ENCODE results near the gene PRR19. TPM values are rescaled to one million over a fixed set of nuclear protein-coding genes. Genes with fewer than 3 reads are reported as not detected.
A peak's percentile ranks its signal among the peaks of the same experiment; 100 is the strongest.

The PRR19 gene
- total RNA-seq, 1 donor from 2014 or later = 0.16 TPM

GRCh38 chr19:42269478-42270345 lies 32.2 kb upstream of the PRR19 start:
- DNase-seq (ENCODE audit: low spot score) = no peak
- intact Hi-C loops (cut with DNase I) = loop anchor here (2.0 kb wide), 1 partner anchor 13 kb away; no protein-coding TSS in a partner anchor

GRCh38 chr19:42270346-42271044 lies 31.4 kb upstream of the PRR19 start:
- intact Hi-C loops (cut with DNase I) = no loop called here
- peak; percentile 81 for DNase-seq (ENCODE audit: low spot score)

- no peak for DNase-seq (ENCODE audit: low spot score)
- intact Hi-C loops (cut with DNase I) = no loop called here
Observed at GRCh38 chr19:42271045-42271419, 30.9 kb upstream of the PRR19 start.

DNA sequence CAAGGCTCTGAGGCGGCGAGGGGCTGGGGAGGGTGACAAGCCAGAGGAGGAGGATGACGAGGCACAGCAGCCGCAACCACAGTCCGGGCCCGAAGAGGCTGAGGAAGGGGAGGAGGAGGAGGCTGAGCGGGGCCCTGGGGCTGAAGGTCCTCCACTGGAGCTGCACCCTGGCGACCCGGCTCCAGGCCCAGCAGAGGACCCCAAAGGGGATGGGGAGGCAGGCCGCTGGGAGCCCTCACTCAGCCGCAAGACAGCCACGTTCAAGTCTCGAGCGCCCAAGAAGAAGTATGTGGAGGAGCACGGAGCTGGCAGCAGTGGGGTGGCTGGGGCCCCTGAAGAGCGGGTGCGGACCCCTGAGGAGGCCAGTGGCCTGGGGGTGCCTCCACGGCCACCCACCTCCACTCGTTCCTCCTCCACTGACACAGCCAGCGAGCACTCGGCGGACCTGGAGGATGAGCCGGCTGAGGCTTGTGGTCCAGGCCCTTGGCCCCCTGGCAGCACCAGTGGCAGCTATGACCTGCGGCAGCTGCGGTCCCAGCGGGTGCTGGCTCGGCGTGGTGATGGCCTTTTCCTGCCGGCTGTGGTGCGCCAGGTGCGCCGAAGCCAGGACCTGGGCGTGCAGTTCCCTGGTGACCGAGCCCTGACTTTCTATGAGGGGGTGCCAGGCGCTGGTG lies 29.9 kb upstream of the PRR19 start:
- no peak for DNase-seq (ENCODE audit: low spot score)
- intact Hi-C loops (cut with DNase I) = no loop called here

DNA sequence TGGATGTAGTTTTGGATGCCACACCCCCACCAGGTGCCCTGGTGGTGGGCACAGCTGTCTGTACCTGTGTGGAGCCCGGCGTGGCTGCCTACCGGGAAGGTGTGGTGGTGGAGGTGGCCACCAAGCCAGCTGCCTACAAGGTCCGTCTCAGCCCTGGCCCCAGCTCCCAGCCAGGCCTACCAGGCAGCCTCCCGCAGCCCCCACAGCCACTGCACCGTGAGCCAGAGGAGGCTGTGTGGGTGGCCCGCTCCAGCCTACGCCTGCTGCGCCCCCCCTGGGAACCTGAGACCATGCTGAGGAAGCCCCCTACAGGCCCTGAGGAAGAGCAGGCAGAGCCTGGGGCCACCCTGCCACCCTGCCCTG lies 29.4 kb upstream of the PRR19 start:
- no peak for DNase-seq (ENCODE audit: low spot score)
- intact Hi-C loops (cut with DNase I) = no loop called here

DNA sequence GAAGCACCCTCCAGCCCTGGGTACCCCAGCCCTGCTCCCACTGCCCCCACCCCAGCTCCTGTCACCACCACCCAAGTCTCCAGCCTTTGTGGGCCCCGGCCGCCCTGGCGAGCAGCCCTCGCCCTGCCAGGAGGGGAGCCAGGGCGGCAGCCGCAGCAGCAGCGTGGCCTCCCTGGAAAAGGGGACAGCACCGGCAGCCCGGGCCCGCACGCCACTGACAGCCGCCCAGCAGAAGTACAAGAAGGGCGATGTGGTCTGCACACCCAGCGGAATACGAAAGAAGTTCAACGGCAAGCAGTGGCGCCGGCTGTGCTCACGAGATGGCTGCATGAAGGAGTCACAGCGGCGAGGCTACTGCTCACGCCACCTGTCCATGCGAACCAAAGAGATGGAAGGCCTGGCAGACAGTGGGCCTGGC lies 28.9 kb upstream of the PRR19 start:
- intact Hi-C loops (cut with DNase I) = no loop called here
- DNase-seq (ENCODE audit: low spot score) = no peak

DNA sequence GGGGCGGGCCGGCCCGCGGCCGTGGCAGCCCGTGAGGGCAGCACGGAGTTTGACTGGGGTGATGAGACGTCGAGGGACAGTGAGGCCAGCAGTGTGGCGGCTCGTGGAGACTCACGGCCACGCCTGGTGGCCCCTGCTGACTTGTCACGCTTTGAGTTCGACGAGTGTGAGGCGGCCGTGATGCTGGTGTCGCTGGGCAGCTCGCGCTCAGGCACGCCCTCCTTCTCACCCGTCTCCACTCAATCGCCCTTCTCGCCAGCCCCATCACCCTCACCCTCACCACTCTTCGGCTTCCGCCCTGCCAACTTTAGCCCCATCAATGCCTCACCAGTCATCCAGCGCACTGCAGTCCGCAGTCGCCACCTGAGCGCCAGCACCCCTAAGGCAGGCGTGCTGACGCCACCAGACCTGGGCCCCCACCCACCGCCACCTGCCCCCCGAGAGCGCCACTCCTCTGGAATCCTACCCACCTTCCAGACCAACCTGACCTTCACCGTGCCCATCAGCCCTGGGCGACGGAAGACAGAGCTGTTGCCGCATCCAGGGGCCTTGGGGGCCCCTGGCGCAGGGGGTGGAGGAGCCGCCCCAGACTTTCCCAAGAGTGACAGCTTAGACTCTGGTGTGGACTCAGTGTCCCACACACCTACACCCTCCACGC lies 28.4 kb upstream of the PRR19 start:
- intact Hi-C loops (cut with DNase I) = no loop called here
- DNase-seq (ENCODE audit: low spot score) = no peak

DNA sequence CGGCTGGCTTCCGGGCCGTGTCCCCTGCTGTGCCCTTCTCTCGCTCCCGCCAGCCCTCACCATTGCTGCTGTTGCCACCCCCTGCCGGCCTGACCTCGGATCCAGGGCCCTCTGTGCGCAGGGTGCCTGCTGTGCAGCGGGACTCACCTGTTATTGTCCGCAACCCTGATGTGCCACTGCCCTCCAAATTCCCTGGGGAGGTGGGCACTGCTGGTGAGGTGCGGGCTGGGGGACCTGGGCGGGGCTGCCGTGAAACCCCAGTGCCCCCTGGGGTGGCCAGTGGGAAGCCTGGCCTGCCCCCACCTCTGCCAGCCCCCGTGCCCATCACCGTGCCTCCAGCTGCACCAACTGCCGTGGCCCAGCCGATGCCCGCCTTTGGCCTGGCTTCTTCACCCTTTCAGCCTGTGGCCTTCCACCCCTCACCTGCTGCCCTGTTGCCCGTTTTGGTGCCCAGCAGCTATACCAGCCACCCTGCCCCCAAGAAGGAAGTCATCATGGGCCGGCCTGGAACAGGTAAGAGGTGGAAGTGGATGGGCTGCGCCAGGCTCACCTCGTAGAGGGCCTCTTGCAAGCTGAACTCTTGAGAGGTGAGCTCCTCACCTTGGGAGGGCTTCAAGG lies 27.8 kb upstream of the PRR19 start:
- no peak for DNase-seq (ENCODE audit: low spot score)
- intact Hi-C loops (cut with DNase I) = no loop called here

GRCh38 chr19:42275103-42275502 lies 26.8 kb upstream of the PRR19 start:
- intact Hi-C loops (cut with DNase I) = no loop called here
- DNase-seq (ENCODE audit: low spot score) = no peak

GRCh38 chr19:42275517-42275916 lies 26.4 kb upstream of the PRR19 start:
- intact Hi-C loops (cut with DNase I) = no loop called here
- no peak for DNase-seq (ENCODE audit: low spot score)

- DNase-seq (ENCODE audit: low spot score) = no peak
Observed at GRCh38 chr19:42276284-42276683, 25.6 kb upstream of the PRR19 start.

DNA sequence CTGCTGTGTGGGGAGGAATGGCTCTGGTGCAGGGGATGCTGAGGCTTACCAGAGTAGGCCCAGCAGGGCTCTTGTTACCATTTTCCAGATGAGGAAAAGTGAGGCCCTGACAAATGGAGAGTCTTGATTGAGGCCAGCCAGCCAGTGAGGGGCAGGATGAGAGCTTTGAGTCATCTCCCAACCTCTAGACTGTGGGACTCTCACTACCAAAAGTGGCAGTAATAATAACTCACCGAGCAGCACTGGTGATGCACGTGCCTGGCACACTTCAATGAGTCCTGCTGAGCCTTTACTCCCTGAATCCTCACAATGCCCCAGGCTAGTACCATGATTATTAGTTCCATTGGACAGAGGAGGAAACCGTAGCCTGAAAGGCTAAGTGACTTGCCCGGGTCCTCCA lies 25.1 kb upstream of the PRR19 start:
- no peak for DNase-seq (ENCODE audit: low spot score)
- intact Hi-C loops (cut with DNase I) = no loop called here

More at GRCh38 chr19:42276284-42276683, 25.6 kb upstream of the PRR19 start:
- intact Hi-C loops (cut with DNase I) = no loop called here

GRCh38 chr19:42277821-42278451 lies 24.0 kb upstream of the PRR19 start:
- DNase-seq (ENCODE audit: low spot score) = peak; percentile 78
- intact Hi-C loops (cut with DNase I) = no loop called here

- intact Hi-C loops (cut with DNase I) = loop anchor here (1.0 kb wide), 1 partner anchor 34 kb away; no protein-coding TSS in a partner anchor
- no peak for DNase-seq (ENCODE audit: low spot score)
Observed at GRCh38 chr19:42278452-42279154, 23.3 kb upstream of the PRR19 start.

DNA sequence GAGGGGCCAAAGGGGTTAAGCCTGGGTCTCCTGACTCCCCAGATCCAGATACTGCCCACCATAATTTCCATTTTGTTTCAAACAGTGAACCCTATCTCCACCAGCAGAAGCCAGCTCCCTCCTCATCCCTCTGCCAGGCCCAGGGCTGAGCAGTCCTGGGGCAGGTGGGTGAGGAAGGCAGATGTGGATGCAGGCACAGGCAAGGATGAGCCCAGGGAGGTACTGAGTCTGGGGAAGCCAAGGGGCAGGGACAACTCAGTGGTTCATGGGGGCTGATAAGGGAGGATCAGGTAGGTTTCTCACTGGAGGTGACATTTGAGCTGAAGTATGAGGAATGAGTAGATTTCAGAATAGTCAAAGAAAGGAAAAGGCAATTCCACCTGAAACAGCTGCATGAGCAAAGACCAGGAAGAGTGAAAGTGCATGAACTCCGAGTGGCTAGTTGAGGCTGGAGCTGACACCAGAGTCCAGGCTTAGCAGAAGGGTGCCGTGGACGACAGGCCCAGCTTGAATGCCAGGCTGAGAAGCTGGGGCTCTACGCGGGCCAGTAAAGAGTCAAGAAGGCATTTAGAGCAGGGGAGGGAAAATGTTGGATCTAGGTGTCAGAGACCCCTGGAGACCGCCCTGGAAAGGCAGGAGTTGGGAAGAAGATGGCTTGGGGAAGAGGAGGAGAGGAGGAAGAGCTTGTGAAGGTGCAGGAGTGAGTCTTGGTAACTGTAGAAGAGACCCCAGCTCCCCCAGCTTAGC lies 22.6 kb upstream of the PRR19 start:
- no peak for DNase-seq (ENCODE audit: low spot score)
- intact Hi-C loops (cut with DNase I) = loop anchor here (1.0 kb wide), 1 partner anchor 35 kb away; no protein-coding TSS in a partner anchor

DNA sequence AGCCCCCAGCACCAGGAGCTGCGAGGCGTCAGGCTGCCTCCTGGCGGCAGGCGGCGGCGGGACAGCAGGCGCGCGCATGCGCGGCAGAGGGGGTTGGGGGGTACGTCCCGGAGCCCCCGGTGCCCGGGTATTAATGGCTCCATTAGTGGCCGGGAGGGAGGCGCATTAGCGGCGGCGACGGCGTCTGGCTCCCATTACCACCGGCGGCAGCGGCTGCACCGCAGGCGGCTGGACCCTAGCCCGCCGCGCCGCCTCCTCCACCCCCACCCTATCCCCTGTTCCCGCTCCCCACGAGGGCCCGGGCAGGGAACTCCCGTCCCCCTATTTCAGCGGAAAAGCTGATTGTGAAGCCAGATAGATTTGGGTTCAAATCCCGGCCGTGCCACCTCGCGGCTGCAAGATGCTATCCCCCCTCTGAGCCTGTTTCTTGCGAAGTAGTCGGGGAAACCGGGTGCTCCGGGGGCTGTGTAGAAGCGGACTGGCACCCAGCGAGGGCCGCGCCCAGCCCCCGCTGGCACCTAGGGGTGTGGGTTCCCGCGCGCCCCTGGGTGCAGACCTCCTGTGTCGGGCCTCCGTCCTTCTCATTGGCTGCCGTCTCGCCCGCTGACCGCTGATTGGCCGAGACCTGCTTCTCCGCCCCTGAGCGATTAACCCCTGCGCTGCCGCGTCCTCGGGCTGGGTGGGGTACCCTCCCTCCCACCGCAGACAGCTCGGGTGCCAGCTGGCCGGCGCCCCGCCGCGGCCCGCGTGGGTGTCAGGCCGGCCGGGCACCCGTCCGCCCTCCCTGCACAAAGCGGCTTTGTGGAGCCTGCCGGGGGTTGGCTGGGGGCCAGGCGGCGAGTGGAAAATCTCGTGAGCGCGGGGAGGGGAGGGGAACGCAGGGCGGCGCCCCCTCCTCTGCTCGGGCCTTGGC lies 21.8 kb upstream of the PRR19 start:
- intact Hi-C loops (cut with DNase I) = loop anchor here (1.0 kb wide), 2 partner anchors 25 to 36 kb away; partner anchors contain the start of gene ERF

GRCh38 chr19:42280815-42281145 lies 21.2 kb upstream of the PRR19 start:
- intact Hi-C loops (cut with DNase I) = loop anchor here (1.0 kb wide), 1 partner anchor 25 kb away; the partner anchor contains the start of gene ERF

More for the DNA sequence above, 21.8 kb upstream of the PRR19 start:
- peak; percentile 96 for DNase-seq (ENCODE audit: low spot score)

More at GRCh38 chr19:42280815-42281145, 21.2 kb upstream of the PRR19 start:
- DNase-seq (ENCODE audit: low spot score) = peak; percentile 88
